ENCODE results near the gene GRAMD1B.
"Not testable (repeated sequence)": the region's sequence is repeated elsewhere in the genome, so short reads cannot be mapped to it uniquely, and the experiment has no call there.

Gene GRAMD1B

DNA sequence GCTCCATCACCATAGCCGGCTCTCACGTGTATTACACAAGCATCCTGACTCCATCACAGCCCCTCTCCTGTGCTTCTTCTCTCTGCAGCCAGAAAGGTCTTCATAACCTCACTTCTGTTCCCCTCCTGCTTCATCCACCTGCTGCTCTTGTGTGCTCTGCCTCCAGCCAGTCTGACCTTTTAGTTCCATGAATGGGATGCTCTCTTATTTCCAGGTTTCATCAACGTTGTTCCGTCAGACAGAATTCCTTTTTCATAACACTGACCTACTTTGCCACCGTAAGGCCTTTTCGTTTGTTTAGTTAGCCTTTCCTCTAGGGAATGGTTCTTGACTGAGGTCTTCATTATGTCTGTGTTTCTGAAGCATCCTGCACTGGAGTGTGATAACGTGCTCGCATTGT is 18.8 kb downstream of the GRAMD1B start:
- no peak for DNase-seq

DNA sequence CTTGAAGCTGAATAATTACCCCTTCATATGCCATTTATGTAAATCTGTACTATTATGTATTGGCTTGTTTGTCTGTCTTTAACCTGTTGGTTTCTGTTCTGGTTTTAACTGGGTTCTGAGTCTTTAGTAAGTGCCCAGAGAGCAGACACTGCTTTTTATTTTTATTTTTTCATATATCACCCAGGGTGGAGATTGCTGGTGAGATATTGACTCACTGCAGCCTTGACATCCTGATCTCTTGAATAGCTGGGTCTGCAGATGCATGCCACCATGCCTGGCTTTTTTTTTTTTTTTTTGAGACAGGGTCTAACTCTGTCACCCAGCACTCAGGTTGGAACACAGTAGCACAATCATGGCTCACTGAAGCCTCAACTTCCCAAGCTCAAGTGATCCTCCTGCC is 19.4 kb downstream of the GRAMD1B start:
- DNase-seq, result no peak

DNA sequence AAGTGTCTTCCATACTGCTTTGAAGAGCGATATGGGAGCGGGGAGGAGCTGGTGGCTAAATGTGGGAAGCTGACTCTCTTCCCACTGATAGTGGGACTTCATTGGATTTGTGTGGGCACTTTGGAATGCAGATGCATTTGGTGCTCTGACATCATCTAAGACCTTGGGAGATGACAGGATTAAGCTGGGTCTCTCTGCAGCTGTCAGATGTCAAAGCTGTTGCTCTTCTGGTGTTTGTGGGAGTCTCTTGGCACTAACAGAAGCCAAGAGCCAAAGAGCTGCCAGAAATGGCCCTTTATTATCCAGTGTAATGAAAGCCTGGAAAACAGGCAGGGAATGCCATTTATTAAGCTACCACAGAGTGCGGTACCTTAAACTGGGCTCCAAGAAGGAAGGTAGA is 20.6 kb downstream of the GRAMD1B start:
- DNase-seq, result no peak

DNA sequence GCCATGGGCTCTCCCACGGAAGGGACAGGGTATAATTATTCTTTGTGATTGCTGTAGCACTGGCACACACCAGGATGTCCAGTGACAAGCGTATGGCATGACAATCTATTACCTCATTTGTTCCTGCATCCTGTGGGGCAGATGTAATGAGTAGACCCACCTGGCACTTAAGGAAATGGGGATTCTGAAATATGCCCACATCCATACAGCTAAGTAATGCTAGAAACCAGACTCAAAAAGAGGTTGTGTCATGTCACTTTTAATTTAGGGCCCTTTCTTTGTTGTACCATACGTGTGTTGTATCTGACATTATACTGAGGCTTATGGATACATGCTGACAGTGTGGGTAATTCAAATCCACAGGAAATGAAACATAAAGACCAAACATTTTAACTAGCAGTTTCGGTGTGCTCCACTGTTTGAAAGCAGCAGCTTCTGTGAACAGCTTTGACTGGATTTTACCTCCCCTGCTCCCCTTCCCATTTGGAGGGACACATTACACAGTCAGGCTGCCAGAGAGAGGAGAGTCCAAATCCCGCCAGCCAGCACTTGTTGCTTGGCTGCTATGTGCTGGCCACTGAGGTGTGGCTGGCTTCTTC is 21.2 kb downstream of the GRAMD1B start:
- DNase-seq, result no peak

DNA sequence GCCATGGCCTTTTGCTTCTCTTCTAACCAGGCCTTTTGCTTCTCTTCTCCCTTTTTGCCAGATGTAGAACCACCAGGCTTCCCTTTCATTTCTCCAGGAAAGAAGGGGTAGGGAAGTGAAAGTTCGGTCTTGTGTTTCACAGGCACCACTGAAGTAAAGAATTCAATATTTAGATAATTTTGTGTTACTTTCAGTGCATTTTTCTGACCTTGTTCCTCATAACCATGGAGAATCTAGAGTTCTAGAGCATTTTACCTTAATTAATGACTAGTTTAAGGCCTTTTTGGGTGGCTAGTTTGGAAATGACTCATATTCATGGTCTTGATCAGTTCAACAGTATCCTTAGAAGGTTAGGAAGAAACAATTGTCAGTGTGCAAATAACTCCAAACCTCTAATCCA is 22.7 kb downstream of the GRAMD1B start:
- DNase-seq, result no peak

DNA sequence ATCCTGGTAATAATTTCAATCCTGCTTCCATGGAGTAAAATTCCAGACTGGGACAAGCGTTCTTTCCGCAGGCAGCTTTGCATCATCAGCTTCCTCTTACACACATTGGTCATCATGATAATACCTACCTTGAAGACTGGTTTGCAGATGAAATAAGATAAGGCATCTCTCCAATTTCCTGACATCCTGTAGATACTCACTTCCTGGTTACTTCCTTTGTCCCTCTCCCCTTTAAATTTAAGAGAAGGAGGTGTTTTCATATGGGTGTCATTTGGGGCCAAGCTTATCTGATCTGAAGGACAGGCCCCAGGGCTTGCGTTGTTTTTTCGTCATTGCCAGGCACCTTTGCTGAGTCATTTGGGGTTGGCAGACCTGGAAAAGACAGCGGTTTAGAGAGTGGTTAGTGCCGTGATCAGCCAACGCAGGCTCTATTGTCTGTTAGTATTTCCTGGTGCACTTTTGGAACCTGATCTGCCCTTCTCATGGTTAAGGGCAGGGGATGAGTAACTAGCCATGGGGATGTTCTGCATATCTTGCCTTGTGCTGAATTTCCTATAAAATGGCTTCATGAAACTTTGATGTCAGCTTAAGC is 24.1 kb downstream of the GRAMD1B start:
- DNase-seq, result no peak

DNA sequence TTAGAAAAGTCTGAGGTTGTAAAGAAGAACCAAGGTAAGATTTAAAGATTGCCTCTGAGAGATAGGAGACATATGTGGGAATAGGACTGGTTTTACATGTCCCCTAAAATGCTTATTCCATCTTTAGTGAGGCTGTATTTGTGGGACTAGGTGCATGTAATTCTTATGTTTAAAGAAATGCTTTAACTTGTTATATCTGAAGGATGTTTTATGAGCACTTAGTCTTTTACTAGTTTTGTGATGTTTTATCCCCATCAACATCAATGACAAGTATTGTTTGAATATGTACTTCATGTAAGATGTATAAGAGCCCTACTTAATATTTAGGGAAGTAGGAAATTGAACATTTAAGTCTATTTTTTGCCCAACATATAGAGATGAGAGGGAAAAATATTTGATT is 24.7 kb downstream of the GRAMD1B start:
- no peak for DNase-seq

DNA sequence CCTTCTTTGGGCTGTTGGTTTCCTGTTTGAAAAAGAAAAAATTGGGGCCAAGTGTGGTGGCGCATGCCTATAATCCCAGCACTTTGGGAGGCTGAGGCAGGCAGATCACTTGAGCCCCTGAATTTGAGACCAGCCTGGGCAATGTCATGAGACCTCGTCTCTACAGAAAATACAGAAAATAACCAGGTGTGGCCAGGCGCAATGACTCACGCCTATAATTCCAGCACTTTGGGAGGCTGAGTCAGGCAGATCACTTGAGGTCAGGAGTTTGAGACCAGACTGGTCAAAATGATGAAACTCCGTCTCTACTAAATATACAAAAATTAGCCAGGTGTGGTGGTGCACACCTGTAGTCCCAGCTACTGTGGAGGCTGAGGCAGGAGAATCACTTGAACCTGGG is 26.4 kb downstream of the GRAMD1B start:
- DNase-seq, result not testable (repeated sequence)

DNA sequence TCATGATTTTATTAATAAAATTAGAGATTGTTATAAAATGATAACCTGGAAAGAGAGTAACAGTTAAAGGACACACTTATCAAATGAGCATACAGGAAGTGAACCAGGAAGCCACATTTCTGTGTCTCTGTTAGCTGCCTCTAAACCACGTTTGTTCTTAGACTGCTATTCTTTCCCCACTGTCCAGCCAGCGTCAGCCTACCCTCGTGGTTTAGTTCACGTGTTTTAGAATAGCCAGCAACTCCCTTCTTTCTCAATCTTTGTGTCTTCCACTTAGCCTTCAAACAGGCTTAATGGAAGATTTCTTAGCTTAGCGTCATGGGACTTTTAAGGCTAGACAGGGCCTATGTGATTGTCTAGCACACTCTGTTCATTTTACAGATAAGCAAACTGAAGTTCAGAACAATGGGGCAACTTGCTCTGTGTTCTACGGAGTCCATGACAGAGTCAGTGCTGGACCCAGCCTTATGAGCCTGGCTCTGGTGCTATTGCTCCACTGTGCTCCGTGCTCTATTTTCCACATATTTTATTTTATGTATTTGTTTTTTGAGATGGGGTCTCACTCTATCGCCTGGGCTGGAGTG is 27.2 kb downstream of the GRAMD1B start:
- no peak for DNase-seq

DNA sequence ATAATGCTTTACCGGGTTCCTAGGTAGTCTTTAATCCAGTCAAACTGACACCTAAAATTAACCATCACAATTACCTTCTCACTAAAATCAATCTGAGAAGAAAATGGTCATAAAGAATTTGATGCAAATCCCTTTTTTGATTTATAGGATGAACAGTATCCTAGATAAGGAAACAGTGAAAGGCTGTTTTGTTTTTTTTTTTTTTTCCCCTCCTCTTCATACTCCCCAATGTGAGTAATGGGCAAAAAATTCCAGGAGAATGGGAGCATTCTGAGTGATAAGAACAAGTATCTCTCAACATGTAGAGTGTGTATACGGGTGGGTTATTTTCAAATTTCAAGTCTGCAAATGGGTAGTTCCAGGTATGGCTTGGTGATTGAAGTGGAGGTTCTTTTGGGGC is 28.4 kb downstream of the GRAMD1B start:
- no peak for DNase-seq

DNA sequence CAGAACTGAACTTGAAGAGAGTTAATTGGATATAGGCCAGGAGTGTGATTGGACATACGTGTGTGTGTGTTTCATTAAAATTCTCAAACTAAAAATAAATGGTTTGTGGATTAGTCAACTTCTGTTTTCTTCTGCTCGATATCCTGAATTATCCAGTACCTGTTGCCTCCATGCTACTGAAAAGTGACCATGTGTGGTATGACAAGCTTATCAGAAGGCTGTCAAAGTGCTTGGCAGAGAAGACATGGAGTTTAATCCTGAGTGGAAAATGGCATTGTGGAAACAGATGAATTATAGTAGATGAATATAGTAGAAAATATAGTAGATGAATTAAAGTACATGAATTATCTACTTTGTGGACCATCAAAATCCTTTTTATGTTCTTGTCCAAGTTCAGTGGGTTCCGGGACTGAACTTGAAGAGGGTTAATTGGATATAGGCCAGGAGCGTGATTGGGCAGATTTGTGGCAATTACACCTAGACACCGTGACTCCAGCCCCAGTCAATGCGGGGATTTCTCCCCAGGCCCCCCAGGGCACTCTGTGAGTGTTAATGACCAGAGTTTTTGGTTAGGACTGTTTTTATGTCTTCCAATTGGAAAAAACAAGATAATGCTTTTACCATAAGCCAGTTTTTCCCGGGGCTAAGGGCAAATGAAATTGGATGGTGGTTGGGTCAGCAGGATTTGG is 30.1 kb downstream of the GRAMD1B start:
- no peak for DNase-seq

DNA sequence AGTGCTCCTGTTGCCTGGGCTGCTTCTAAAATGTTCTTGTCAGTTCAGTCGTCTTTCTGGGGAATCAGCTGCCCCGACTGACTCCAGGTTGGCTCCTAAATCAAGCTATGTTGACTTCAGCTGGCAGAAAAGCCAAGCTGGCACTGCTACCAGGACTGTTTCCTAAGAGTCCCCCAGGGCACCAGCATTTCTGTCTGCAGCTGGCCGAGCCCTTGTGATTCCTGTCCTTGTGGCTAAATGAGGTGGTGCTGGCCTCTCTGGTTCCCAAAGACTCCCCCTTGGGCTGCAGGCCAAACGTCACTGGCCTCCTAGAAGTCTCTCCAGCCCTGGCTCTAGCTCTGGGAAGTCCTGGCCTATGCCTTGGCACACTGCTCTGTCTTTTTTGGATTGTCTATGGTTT is 31.1 kb downstream of the GRAMD1B start:
- no peak for DNase-seq

DNA sequence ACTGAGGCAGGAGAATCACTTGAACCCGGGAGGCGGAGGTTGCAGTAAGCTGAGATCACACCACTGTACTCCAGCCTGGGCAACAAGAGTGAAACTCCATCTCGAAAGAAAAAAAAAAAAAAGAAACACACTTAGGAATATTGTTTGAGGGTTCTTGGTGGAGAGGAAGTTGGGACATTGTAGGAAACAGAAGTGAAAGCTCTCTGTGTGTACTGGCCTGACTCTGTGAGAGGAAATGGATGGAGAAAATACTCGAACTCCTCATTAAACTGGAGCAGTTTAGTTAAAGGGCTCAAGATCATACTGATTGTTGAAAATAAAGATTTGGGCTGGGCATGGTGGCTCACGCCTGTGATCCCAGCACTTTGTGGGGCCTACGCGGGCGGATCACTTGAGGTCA is 35.6 kb downstream of the GRAMD1B start:
- not testable (repeated sequence) for DNase-seq

DNA sequence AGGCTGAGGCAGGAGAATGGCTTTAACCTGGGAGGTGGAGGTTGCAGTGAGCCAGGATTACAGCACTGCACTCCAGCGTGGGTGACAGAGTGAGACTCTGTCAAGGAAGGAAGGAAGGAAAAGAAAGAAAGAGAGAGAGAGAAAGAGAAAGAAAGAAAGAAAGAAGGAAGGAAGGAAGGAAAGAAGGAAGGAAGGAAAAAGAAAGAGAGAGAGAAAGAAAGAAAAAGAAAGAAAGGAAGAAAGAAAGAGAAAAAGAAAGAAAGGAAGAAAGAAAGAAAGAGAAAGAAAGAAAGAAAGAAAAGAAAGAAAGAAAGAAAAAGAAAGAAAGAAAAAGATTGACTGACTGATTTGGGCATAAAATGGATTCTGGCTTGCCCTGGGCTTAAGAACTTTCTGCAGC is 36.1 kb downstream of the GRAMD1B start:
- DNase-seq, result not testable (repeated sequence)

DNA sequence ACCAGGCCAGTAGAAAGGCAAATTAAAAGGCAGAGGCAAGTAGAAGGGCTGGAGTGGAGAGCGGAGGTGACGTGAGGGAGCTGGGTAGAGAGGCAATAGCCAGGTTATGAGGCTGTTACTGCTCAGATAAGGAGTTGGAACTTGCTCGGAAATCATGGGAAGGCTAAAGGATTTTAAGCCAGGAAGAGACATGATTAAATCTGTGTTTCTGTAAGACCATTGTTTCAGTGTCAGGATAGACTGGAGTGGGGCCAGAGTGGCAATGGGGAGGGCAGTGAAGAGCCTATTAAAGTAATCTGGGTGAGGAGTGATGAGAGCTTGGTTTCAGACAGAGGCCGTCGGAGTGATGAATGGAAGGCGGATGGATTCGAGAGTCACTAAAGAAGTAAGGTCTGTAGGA is 39.0 kb downstream of the GRAMD1B start:
- no peak for DNase-seq

DNA sequence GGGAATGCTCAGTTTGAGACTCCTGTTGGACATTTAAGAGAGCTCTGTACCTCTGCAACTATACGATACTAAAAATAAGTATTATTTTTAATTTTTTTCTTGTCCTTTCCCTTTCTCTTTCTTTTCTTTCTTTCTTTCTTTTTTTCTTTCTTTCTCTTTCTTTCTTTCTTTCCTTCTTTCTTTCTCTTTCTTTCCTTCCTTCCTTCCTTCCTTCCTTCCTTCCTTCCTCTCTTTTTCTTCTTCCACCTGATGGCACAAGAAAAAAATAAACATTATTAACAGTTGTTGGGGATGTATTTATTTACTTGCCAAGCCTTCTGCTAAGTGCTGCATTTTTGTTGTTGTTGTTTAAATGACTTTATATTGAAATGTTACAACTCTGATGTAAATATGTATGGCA is 39.5 kb downstream of the GRAMD1B start:
- no peak for DNase-seq

DNA sequence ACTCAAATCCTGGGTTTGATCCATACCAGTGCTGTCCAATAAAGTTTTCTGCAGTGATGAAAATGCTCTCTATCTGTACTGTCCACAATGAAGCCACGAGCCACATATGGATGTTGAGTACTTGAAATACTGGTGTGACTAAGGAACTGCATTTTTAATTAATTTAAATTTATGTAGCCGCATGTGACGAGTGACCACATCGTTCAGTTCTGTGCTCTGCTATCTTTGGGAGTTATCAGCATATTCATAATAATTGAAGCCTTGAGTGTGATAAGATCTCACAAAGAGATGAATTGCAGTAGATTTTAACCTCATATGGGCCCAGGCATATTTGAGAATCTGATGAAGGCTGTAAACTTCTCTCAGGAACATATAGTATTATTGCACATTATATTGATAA is 40.8 kb downstream of the GRAMD1B start:
- DNase-seq, result no peak

DNA sequence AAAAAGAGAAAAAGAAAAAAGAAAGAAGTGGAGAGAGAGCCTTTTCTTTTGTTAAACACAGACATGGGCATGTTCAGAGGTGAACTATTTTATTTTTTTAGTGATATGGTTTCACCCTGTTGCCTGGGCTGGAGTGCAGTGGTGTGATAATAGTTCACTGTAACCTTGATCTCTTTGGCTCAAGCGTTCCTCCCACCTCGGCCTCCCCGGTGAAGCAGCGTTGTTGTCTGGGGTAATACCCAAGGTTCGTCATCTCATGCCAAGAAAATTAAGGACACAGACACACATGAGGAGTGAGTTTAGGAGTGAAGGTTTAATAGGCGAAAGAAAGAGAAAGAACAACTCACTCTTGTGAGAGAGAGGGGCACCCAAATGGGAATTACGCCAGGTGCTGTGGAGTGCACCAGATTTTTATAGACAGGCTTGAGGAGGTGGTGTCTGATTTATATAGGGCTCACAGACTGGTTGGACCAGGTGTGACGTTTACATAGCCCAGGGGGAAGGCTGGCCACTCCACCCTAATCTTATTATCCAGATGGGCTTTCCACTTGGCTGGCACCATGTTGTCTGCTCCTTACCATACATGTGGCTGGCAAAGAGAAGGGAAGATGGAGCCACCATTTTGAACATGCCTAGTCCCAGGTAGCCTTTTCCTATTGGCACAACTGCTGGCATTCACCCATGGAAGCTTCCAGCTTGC is 42.3 kb downstream of the GRAMD1B start:
- DNase-seq, result no peak

DNA sequence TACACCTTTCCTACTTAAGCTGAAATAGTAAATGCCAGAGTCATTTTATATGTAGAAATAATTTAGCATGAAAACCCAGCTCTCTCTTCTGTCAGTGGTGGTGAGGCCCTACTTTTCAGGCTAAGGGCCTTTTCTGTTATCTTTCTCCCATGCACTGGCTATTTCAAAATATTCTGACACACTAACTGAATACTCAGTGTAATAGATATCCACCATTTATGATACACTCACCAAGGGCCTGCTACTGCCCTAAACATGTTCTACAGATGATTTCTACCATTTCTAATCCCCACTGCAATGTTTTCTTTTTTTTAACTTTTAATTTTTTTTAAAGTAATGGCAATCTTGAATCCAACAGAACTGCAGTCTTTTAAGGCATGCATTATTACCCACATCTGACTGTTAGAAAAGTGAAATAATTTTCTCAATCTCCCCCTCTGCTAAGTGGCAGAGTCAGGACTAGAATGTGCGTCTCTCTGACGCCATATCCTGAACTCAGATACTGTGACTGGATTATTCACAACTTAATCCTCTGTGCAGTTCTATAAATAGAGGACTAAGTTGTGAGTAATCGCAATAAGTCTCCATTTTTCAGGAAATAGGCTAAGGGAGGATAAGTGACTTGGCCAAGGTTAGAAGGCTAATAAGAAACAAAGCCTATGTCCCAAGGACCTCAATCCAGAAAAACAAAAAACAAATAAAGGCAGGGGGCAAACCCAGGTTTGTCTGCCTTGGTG is 44.0 kb downstream of the GRAMD1B start:
- DNase-seq, result no peak

DNA sequence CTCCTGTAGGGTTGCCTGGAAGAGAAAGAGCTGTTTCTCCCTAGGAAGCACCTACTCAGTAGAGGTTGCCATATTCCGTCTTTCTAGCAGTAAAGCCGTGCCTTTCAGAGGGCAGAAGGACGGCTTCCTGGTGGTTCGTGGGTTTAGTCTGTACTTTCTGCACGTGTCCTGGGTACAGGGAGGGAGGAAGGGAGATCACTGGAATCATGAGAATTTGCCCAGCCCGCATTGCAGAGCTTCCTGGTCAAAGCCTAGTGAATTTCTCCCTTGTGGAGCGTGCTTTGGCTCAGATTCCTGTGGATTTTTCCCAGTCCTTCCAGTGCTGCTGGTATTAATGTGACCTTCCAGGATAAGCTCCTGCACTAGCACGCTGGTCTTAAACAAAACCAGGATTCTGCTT is 44.9 kb downstream of the GRAMD1B start:
- DNase-seq, result no peak

DNA sequence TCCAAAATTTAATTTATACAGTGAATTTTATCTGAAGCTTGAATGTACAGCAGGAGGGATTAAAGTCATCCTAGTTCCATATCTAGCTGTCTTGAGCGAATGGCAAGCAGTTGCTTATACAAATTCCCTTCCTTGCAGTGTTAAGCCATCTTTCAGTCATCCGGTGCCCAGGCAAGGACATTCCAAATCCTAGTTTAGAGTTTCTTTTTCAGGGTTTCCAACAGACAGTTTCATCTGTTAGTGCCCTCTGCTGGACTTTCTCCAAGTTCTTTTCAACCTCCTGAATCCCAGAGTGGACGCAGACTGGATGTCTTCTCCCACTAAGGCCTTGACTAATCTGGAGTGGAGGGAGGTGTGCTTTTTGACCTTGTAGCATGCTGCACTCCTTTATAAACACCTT is 45.4 kb downstream of the GRAMD1B start:
- DNase-seq, result no peak

DNA sequence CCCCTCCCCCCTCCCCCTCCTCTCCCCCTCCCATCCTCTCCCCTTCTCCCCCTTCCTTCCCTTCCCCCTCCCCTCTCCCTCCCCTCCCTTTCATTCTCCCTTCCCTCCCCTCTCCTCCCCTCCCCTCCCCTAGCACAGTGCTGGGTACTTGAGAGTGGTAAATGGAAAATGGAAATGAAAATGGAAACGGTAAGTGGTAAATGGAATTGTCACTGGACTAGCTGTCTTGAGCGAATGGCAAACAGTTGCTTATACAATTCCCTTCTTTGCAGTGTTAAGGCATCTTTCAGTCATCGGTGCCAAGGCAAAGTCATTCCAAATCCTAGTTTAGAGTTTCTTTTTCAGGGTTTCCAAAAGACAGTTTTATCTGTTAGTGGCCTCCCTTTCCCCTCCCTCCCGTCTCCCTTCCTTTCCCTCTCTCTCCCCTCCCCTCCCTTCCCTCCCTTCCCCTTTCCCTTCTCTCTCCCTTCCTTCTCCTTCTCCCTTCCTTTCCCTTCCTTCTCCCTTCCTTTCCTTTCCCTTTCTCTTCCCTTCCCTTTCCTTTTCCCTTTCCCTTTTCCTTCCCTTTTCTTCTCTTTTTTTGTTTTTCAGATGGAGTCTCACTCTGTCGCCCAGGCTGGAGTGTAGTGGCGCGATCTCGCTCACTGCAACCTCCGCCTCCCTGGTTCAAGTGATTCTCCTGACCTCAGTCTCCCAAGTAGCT is 47.3 kb downstream of the GRAMD1B start:
- no peak for DNase-seq
